Hepatocyte (in vitro differentiated cells): Measurements from ENCODE around the gene TRIP12. TPM values are rescaled to one million over a fixed set of nuclear protein-coding genes. Genes with fewer than 3 reads are reported as not detected.

Experiments used
- DNase-seq: peaks from one replicate; pipeline ENCODE4 v3.0.0-alpha.2; 2016; ENCODE audit warnings: low spot score
- H2AFZ ChIP-seq: fragments of 200-600 bp; sonication (generic); 2 replicates; pipeline ENCODE4 v1.6.0; 2016; ENCODE audit warnings: antibody characterized with exemption, mild to moderate bottlenecking
- H3K27ac ChIP-seq: fragments of 200-600 bp; sonication (generic); 2 replicates; pipeline ENCODE4 v1.5.1; 2016; ENCODE audit warnings: mild to moderate bottlenecking
- H3K27me3 ChIP-seq: fragments of 200-600 bp; sonication (generic); 2 replicates; pipeline ENCODE4 v1.6.1; 2016
- H3K36me3 ChIP-seq: fragments of 200-600 bp; sonication (generic); replicated peaks from 2 replicates; pipeline ENCODE4 v1.5.1; 2016; ENCODE audit warnings: low read depth; ENCODE audit not compliant: insufficient read depth
- H3K4me1 ChIP-seq: fragments of 200-600 bp; sonication (generic); 2 replicates; pipeline ENCODE4 v1.5.1; 2016; ENCODE audit warnings: mild to moderate bottlenecking, moderate library complexity; ENCODE audit not compliant: insufficient read depth
- H3K4me2 ChIP-seq: fragments of 200-600 bp; sonication (generic); 2 replicates; pipeline ENCODE4 v1.6.0; 2016
- H3K4me3 ChIP-seq: fragments of 200-600 bp; sonication (generic); 2 replicates; pipeline ENCODE4 v1.5.1; 2016; ENCODE audit warnings: mild to moderate bottlenecking
- H3K79me2 ChIP-seq: fragments of 200-600 bp; sonication (generic); 2 replicates; pipeline ENCODE4 v1.6.0; 2017; ENCODE audit warnings: mild to moderate bottlenecking
- H3K9me2 ChIP-seq: fragments of 200-600 bp; sonication (generic); replicated peaks from 2 replicates; pipeline ENCODE4 v1.6.0; 2017; ENCODE audit warnings: mild to moderate bottlenecking; ENCODE audit not compliant: insufficient read depth
- H3K9me3 ChIP-seq: fragments of 200-600 bp; sonication (generic); 2 replicates; pipeline ENCODE4 v1.5.1; 2016; ENCODE audit warnings: low read depth, mild to moderate bottlenecking
- H4K20me1 ChIP-seq: fragments of 200-600 bp; sonication (generic); 2 replicates; pipeline ENCODE4 v1.6.0; 2016; ENCODE audit warnings: mild to moderate bottlenecking; ENCODE audit not compliant: insufficient read depth, poor library complexity, severe bottlenecking
- CTCF ChIP-seq: fragments of 200-600 bp; sonication (generic); IDR thresholded peaks from 2 replicates; pipeline ENCODE4 v1.5.1; 2016; ENCODE audit warnings: antibody characterized with exemption, mild to moderate bottlenecking; ENCODE audit not compliant: poor library complexity
- EZH2 ChIP-seq: fragments of 200-600 bp; sonication (generic); IDR thresholded peaks from 2 replicates; pipeline ENCODE4 v1.6.1; 2016; ENCODE audit warnings: antibody characterized with exemption, mild to moderate bottlenecking, borderline replicate concordance
- EZH2phosphoT487 ChIP-seq: fragments of 200-600 bp; sonication (generic); IDR thresholded peaks from one replicate; pipeline ENCODE4 v1.6.1; 2018; ENCODE audit warnings: antibody characterized with exemption, mild to moderate bottlenecking, low read depth, moderate library complexity; ENCODE audit not compliant: unreplicated experiment, severe bottlenecking
- WGBS: methylation state at CpG from one replicate; pipeline ENCODE4 v1.1.6; 2016; ENCODE audit warnings: low lambda C conversion rate; ENCODE audit errors: missing lambda C conversion rate; 5-methylcytosine and 5-hydroxymethylcytosine counted together
- polyA plus RNA-seq: library from polyadenylated mRNA; unstranded; fragments of >200 nt; fragmentation: Nextera tagmentation; extraction: Ambion mirVana; gene quantifications from 2 replicates; pipeline ENCODE4 v1.2.1, GENCODE V29; 2016
- total RNA-seq: library from RNA; depleted of rRNA; stranded (reverse); fragments of >200 nt; gene quantifications from 2 replicates; pipeline ENCODE4 v1.2.3, GENCODE V29; 2014

TRIP12 gene
- total and polyA plus RNA-seq, 2 experiments from 2014 or later: 40.7 to 136 TPM

- DNase-seq: no peak
- WGBS: 96% methylated on average over 5 of the region's 5 CpGs
- H4K20me1 ChIP-seq: peaks cover 83% of the 10 kb centered on the region
- H2AFZ ChIP-seq: no peak overlapping the region
- TF ChIP-seq EZH2phosphoT487 (no peak), EZH2 (no peak), CTCF (no peak)
- no peaks in the 10 kb centered on the region for H3K36me3 ChIP-seq
- H3K79me2 ChIP-seq: peaks cover 88% of the 10 kb centered on the region
- H3K9me2 ChIP-seq: no peaks in the 10 kb centered on the region
- H3K4me2 ChIP-seq: no peak overlapping the region
- no peaks in the 10 kb centered on the region for H3K9me3 ChIP-seq
- no peak overlapping the region for H3K27ac ChIP-seq
- H3K27me3 ChIP-seq: no peaks in the 10 kb centered on the region
- H3K4me1 ChIP-seq: no peaks in the 10 kb centered on the region
- no peak overlapping the region for H3K4me3 ChIP-seq
Observed at GRCh38 chr2:229917793-229918192, 4.0 kb downstream of the TRIP12 start.

GRCh38 chr2:229914171-229914570 is 7.6 kb downstream of the TRIP12 start:
- DNase-seq: no peak
- Histone ChIP-seq H3K79me2 (peaks cover 100% of the 10 kb centered on the region), H4K20me1 (peaks cover 100% of the 10 kb centered on the region), H3K4me1 (no peaks in the 10 kb centered on the region), H3K4me3 (no peak overlapping the region), H3K4me2 (no peak overlapping the region), H3K27ac (no peak overlapping the region), H2AFZ (no peak overlapping the region), H3K36me3 (no peaks in the 10 kb centered on the region), H3K27me3 (no peaks in the 10 kb centered on the region), H3K9me2 (no peaks in the 10 kb centered on the region), H3K9me3 (no peaks in the 10 kb centered on the region)
- 93% methylated on average over 2 of the region's 2 CpGs for WGBS
- no peak for TF ChIP-seq EZH2
- no peak for TF ChIP-seq CTCF
- no peak for TF ChIP-seq EZH2phosphoT487

- 52% methylated on average over 1 of the region's 1 CpG for WGBS
- Histone ChIP-seq H3K4me1 (no peaks in the 10 kb centered on the region), H3K79me2 (peaks cover 100% of the 10 kb centered on the region), H3K4me2 (no peak overlapping the region), H2AFZ (no peak overlapping the region), H3K9me3 (no peaks in the 10 kb centered on the region), H3K36me3 (no peaks in the 10 kb centered on the region), H3K27ac (peak overlapping the region; percentile 36), H4K20me1 (peaks cover 93% of the 10 kb centered on the region), H3K9me2 (no peaks in the 10 kb centered on the region), H3K27me3 (no peaks in the 10 kb centered on the region), H3K4me3 (no peak overlapping the region)
- peak; percentile 11 for DNase-seq
- TF ChIP-seq CTCF (peak; percentile 36), EZH2phosphoT487 (no peak)
Observed at GRCh38 chr2:229910832-229911412, 10.9 kb downstream of the TRIP12 start.
